BLaER1 (cell line): ENCODE results near the gene KDM8.

Experiments used
- H3K27ac ChIP-seq: shearing (Covaris generic); formaldehyde crosslinking; 2 replicates; pipeline ENCODE4 v1.8.1; 2022
- H3K27me3 ChIP-seq: shearing (Covaris generic); formaldehyde crosslinking; 2 replicates; pipeline ENCODE4 v1.8.1; 2022
- H3K36me3 ChIP-seq: shearing (Covaris generic); formaldehyde crosslinking; 2 replicates; pipeline ENCODE4 v1.8.1; 2022
- H3K4me1 ChIP-seq: shearing (Covaris generic); formaldehyde crosslinking; 2 replicates; pipeline ENCODE4 v1.8.1; 2022
- H3K4me2 ChIP-seq: shearing (Covaris generic); formaldehyde crosslinking; 2 replicates; pipeline ENCODE4 v1.8.1; 2022
- H3K4me3 ChIP-seq: shearing (Covaris generic); formaldehyde crosslinking; 2 replicates; pipeline ENCODE4 v1.8.1; 2022
- H3K9ac ChIP-seq: shearing (Covaris generic); formaldehyde crosslinking; 2 replicates; pipeline ENCODE4 v1.8.1; 2022
- H3K9me3 ChIP-seq: shearing (Covaris generic); formaldehyde crosslinking; 2 replicates; pipeline ENCODE4 v1.8.1; 2022
- H4K20me1 ChIP-seq: shearing (Covaris generic); formaldehyde crosslinking; 2 replicates; pipeline ENCODE4 v1.8.1; 2022
- Cebpa-rat ChIP-seq: shearing (Covaris generic); IDR thresholded peaks from 2 replicates; pipeline ENCODE4 v1.8.1; 2022

KDM8 gene

GRCh38 chr16:27174007-27174406 is 29.3 kb upstream of the KDM8 start:
- Histone ChIP-seq H3K27ac (peak overlapping the region; percentile 96), H4K20me1 (no peaks in the 10 kb centered on the region), H3K36me3 (no peaks in the 10 kb centered on the region), H3K4me2 (peak overlapping the region; percentile 92), H3K4me1 (peaks cover 98% of the 10 kb centered on the region), H3K4me3 (peak overlapping the region; percentile 25; the same call in 1 of the 2 replicates), H3K27me3 (no peaks in the 10 kb centered on the region), H3K9me3 (no peaks in the 10 kb centered on the region), H3K9ac (peak overlapping the region; percentile 80)
- no peak for TF ChIP-seq Cebpa-rat

GRCh38 chr16:27174798-27175197 is 28.5 kb upstream of the KDM8 start:
- H3K27ac ChIP-seq: peak overlapping the region; percentile 96

GRCh38 chr16:27175888-27176287 is 27.4 kb upstream of the KDM8 start:
- no peak overlapping the region for H3K4me3 ChIP-seq
- H3K9ac ChIP-seq: peak overlapping the region; percentile 80; the same call in 1 of the 2 replicates
- H3K27ac ChIP-seq: peak overlapping the region; percentile 96
- no peaks in the 10 kb centered on the region for H3K9me3 ChIP-seq
- H3K27me3 ChIP-seq: no peaks in the 10 kb centered on the region
- no peaks in the 10 kb centered on the region for H4K20me1 ChIP-seq
- no peaks in the 10 kb centered on the region for H3K36me3 ChIP-seq
- peaks cover 100% of the 10 kb centered on the region for H3K4me1 ChIP-seq
- no peak for TF ChIP-seq Cebpa-rat
- peak overlapping the region; percentile 92 for H3K4me2 ChIP-seq

More at GRCh38 chr16:27174798-27175197, 28.5 kb upstream of the KDM8 start:
- Histone ChIP-seq H3K4me3 (no peak overlapping the region), H3K9ac (peak overlapping the region; percentile 80), H3K4me1 (peaks cover 100% of the 10 kb centered on the region), H3K4me2 (peak overlapping the region; percentile 92), H3K9me3 (no peaks in the 10 kb centered on the region), H3K27me3 (no peaks in the 10 kb centered on the region), H4K20me1 (no peaks in the 10 kb centered on the region), H3K36me3 (no peaks in the 10 kb centered on the region)
- no peak for TF ChIP-seq Cebpa-rat

- H3K27me3 ChIP-seq: no peaks in the 10 kb centered on the region
- H3K9me3 ChIP-seq: no peaks in the 10 kb centered on the region
- peak overlapping the region; percentile 96 for H3K27ac ChIP-seq
- H4K20me1 ChIP-seq: no peaks in the 10 kb centered on the region
- TF ChIP-seq Cebpa-rat: no peak
- H3K4me3 ChIP-seq: no peak overlapping the region
- no peaks in the 10 kb centered on the region for H3K36me3 ChIP-seq
- peak overlapping the region; percentile 80; the same call in 1 of the 2 replicates for H3K9ac ChIP-seq
- peaks cover 99% of the 10 kb centered on the region for H3K4me1 ChIP-seq
- H3K4me2 ChIP-seq: peak overlapping the region; percentile 92
Measured at GRCh38 chr16:27177031-27177774, 26.1 kb upstream of the KDM8 start.

GRCh38 chr16:27179500-27180072 is 23.7 kb upstream of the KDM8 start:
- H3K36me3 ChIP-seq: no peaks in the 10 kb centered on the region
- H3K9me3 ChIP-seq: no peaks in the 10 kb centered on the region
- peak overlapping the region; percentile 96 for H3K27ac ChIP-seq
- peak overlapping the region; percentile 92 for H3K4me2 ChIP-seq
- peak overlapping the region; percentile 80 for H3K9ac ChIP-seq
- peaks cover 75% of the 10 kb centered on the region for H3K4me1 ChIP-seq
- H4K20me1 ChIP-seq: no peaks in the 10 kb centered on the region
- H3K4me3 ChIP-seq: peak overlapping the region; percentile 60
- TF ChIP-seq Cebpa-rat: no peak
- H3K27me3 ChIP-seq: no peaks in the 10 kb centered on the region

GRCh38 chr16:27181019-27181790 is 22.1 kb upstream of the KDM8 start:
- Histone ChIP-seq H3K27ac (peak overlapping the region; percentile 64), H3K27me3 (no peaks in the 10 kb centered on the region), H3K36me3 (no peaks in the 10 kb centered on the region), H3K4me1 (peaks cover 65% of the 10 kb centered on the region), H3K4me3 (no peak overlapping the region), H3K9me3 (no peaks in the 10 kb centered on the region), H4K20me1 (no peaks in the 10 kb centered on the region), H3K4me2 (peak overlapping the region; percentile 92), H3K9ac (0 out of 2 replicates have a peak overlapping the region, but pooled peaks have one; percentile 23)
- no peak for TF ChIP-seq Cebpa-rat

GRCh38 chr16:27182906-27183405 is 20.4 kb upstream of the KDM8 start:
- no peaks in the 10 kb centered on the region for H3K9me3 ChIP-seq
- no peak overlapping the region for H3K9ac ChIP-seq
- TF ChIP-seq Cebpa-rat: no peak
- no peaks in the 10 kb centered on the region for H3K27me3 ChIP-seq
- no peak overlapping the region for H3K4me3 ChIP-seq
- no peak overlapping the region for H3K4me2 ChIP-seq
- peaks cover 47% of the 10 kb centered on the region for H3K4me1 ChIP-seq
- H4K20me1 ChIP-seq: no peaks in the 10 kb centered on the region
- no peaks in the 10 kb centered on the region for H3K36me3 ChIP-seq
- H3K27ac ChIP-seq: no peak overlapping the region

GRCh38 chr16:27185776-27186130 is 17.6 kb upstream of the KDM8 start:
- Histone ChIP-seq H3K9ac (no peak overlapping the region), H3K9me3 (no peaks in the 10 kb centered on the region), H3K27me3 (no peaks in the 10 kb centered on the region), H4K20me1 (no peaks in the 10 kb centered on the region), H3K27ac (no peak overlapping the region), H3K4me2 (no peak overlapping the region), H3K36me3 (no peaks in the 10 kb centered on the region), H3K4me1 (peaks cover 29% of the 10 kb centered on the region), H3K4me3 (no peak overlapping the region)
- TF ChIP-seq Cebpa-rat: no peak

- H3K4me3 ChIP-seq: no peak overlapping the region
- no peaks in the 10 kb centered on the region for H4K20me1 ChIP-seq
- H3K4me2 ChIP-seq: no peak overlapping the region
- no peak overlapping the region for H3K27ac ChIP-seq
- no peaks in the 10 kb centered on the region for H3K27me3 ChIP-seq
- no peak overlapping the region for H3K9ac ChIP-seq
- TF ChIP-seq Cebpa-rat: no peak
- peaks cover 16% of the 10 kb centered on the region for H3K4me1 ChIP-seq
- H3K9me3 ChIP-seq: peaks cover 5% of the 10 kb centered on the region; the same call in 1 of the 2 replicates
- H3K36me3 ChIP-seq: no peaks in the 10 kb centered on the region
Measured at GRCh38 chr16:27188633-27189032, 14.7 kb upstream of the KDM8 start.
